Stimulated activated CD8-positive, alpha-beta memory T cell treated with anti-CD3 and anti-CD28 coated beads, Interleukin-12 subunit alpha, Interleukin-12 subunit beta, amount 100 ng/mL, for 4 hours (primary cell): ENCODE data around the gene SPECC1L.
A peak's percentile ranks its signal among the peaks of the same experiment; 100 is the strongest.

Source experiments
- DNase-seq: peaks from one replicate; pipeline ENCODE4 v3.0.0-alpha.2; 2020; ENCODE audit warnings: low read depth

The SPECC1L gene

GRCh38 chr22:24430431-24431308, 160.0 kb downstream of the SPECC1L start:
- no peak for DNase-seq

GRCh38 chr22:24431309-24432034, 160.8 kb downstream of the SPECC1L start:
- DNase-seq = no peak

GRCh38 chr22:24432059-24432853, 161.6 kb downstream of the SPECC1L start:
- DNase-seq = peak; percentile 37

DNA sequence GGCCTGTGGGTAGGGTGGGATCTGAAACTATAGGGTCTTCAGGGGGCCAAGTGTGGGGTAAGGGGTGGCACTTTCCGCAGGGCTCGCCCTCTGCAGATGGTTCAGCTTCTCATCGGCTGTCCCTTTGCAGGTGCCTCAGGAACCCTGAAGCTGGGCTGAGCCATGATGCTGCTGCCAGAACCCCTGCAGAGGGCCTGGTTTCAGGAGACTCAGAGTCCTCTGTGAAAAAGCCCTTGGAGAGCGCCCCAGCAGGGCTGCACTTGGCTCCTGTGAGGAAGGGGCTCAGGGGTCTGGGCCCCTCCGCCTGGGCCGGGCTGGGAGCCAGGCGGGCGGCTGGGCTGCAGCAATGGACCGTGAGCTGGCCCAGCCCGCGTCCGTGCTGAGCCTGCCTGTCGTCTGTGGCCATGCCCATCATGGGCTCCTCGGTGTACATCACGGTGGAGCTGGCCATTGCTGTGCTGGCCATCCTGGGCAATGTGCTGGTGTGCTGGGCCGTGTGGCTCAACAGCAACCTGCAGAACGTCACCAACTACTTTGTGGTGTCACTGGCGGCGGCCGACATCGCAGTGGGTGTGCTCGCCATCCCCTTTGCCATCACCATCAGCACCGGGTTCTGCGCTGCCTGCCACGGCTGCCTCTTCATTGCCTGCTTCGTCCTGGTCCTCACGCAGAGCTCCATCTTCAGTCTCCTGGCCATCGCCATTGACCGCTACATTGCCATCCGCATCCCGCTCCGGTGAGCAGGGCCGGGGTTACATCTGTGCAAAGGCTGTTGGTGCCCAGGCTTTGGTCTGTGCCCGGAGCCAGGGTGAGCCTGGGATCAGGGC, 162.6 kb downstream of the SPECC1L start:
- DNase-seq = no peak

- DNase-seq = peak; percentile 40
Observed at GRCh38 chr22:24433828-24434470, 163.3 kb downstream of the SPECC1L start.

DNA sequence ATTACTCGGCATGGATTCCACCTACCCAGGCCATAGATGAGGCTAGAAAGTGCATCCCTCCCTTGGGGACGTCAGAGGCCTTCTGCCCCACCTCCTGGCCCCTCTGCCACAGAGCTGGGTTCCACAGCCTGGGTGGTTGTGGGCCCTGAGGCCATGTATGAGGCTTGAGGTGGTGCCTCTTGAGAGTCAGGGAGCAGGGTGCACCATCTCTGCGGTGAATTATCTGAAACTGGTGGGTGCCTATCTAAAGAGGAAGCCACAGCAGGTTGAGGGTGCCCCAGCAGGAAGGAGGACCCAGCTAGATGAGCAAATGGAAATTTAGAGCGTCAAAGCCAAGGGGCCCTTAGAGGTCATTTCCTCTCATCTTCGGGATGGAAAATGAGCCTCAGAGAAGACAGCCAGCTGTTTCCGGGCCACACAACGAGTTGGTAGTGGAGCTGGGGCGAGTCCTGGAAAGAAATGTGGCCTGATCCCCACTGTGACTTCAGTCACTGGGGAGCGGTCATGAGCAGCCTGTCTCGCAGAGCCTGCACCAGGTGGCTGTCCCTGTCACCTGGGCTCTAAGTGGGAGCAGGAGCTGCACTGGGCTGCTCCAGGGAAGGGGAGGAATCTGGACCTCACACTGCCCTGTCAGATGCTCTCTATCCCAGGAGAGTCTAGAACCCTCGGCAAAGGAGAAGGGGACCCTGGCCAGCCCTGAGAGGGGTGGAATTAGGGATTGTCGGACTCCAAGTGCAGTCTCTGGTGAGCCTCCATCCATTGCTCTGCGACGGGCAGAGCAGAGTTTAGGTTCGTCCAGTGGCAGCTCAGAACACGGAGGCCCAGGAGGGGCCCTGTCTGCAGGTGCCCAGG, 164.1 kb downstream of the SPECC1L start:
- peak; percentile 64 for DNase-seq

- DNase-seq = no peak
Observed at GRCh38 chr22:24435323-24435645, 164.7 kb downstream of the SPECC1L start.

DNA sequence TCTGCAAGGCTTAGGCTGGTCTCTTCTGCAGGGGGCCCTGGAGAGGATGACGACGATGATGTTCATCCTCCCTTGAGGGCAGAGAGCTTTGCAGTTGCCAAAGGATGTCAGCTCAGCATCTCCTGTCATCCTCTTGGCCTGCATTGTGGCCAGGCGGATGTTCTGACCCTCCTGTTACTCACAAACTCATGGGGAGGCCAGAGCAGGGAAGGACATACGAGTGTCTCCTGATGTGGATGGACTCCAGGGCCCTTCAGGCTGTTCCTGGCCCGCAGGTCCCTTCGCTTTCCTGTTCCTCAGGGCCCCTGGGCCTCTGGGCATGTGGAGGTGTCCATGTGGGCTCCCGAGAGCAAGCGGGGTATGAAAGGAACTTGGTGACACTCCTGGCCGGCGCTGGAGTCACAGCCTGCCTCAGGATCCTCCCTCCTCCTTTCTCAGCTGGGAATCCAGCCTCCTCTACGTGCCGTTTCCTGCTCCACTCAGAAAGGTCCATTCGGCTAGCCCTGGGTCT, 165.3 kb downstream of the SPECC1L start:
- DNase-seq = no peak

- no peak for DNase-seq
Observed at GRCh38 chr22:24436553-24436952, 165.9 kb downstream of the SPECC1L start.

- DNase-seq = no peak
Observed at GRCh38 chr22:24437091-24437490, 166.5 kb downstream of the SPECC1L start.

- no peak for DNase-seq
Observed at GRCh38 chr22:24437741-24438328, 167.2 kb downstream of the SPECC1L start.

GRCh38 chr22:24440270-24440717, 169.7 kb downstream of the SPECC1L start:
- DNase-seq = no peak

GRCh38 chr22:24440718-24441405, 170.2 kb downstream of the SPECC1L start:
- DNase-seq = no peak

DNA sequence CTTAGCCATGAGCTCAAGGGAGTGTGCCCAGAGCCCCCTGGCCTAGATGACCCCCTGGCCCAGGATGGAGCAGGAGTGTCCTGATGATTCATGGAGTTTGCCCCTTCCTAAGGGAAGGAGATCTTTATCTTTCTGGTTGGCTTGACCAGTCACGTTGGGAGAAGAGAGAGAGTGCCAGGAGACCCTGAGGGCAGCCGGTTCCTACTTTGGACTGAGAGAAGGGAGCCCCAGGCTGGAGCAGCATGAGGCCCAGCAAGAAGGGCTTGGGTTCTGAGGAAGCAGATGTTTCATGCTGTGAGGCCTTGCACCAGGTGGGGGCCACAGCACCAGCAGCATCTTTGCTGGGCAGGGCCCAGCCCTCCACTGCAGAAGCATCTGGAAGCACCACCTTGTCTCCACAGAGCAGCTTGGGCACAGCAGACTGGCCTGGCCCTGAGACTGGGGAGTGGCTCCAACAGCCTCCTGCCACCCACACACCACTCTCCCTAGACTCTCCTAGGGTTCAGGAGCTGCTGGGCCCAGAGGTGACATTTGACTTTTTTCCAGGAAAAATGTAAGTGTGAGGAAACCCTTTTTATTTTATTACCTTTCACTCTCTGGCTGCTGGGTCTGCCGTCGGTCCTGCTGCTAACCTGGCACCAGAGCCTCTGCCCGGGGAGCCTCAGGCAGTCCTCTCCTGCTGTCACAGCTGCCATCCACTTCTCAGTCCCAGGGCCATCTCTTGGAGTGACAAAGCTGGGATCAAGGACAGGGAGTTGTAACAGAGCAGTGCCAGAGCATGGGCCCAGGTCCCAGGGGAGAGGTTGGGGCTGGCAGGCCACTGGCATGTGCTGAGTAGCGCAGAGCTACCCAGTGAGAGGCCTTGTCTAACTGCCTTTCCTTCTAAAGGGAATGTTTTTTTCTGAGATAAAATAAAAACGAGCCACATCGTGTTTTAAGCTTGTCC, 171.0 kb downstream of the SPECC1L start:
- DNase-seq = no peak

DNA sequence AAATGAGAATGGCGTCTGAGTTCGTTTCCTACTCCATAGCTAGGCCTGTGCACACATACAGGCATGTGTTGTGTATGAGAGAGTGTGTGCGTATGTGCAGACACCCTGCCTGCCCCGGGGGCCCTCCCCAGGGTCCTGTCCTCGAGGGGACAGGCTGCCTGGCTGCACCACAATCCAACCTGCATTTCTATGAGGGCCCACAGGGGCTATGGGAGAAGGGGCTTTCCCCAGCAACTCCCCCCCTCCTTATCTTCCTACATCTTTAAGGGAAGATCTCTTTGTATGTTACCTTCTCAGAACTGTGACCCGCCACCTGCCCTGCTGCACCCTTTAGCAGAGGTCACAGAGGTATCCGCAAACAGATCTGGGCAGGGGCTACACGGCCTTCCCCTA, 171.7 kb downstream of the SPECC1L start:
- DNase-seq = no peak

DNA sequence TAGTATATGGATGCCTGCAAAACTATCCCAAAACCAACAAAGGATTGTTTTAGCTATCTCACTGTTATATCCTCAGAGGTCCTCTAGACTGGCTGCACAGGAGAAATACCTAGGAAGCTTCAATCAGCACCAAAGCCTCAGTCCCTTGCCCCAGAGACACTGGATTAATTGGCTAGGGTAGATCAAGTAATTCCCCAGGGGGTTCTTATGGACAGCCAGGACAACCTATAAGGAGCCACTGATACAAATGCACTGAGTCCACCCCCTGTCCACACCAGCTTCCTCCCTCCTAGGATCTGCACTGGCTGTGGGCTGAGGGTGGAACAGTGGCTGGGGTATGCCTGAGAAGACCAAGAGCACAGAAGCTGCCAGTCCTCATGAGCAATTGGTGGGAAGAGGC, 173.0 kb downstream of the SPECC1L start:
- DNase-seq = no peak

GRCh38 chr22:24444251-24444650, 173.6 kb downstream of the SPECC1L start:
- DNase-seq = no peak
